Suprapubic skin (tissue), 4 donors: ENCODE measurements around the gene PRR20A. TPM values are rescaled to one million over a fixed set of nuclear protein-coding genes. Genes with fewer than 3 reads are reported as not detected.
A peak's percentile ranks its signal among the peaks of the same experiment; 100 is the strongest.
"Not testable (repeated sequence)": the region's sequence is repeated elsewhere in the genome, so short reads cannot be mapped to it uniquely, and the experiment has no call there.

Experiments used
- DNase-seq, 2 donors: peaks; one replicate each; pipeline ENCODE4 v3.0.0-alpha.2; 2019; ENCODE audit warnings: low spot score in 2 of 2
- H3K27ac ChIP-seq: fragments of 200-600 bp; sonication (generic); one replicate; pipeline ENCODE4 v1.5.1; 2019
- H3K27me3 ChIP-seq: fragments of 200-600 bp; sonication (generic); one replicate; pipeline ENCODE4 v1.5.1; 2019
- H3K36me3 ChIP-seq: fragments of 200-600 bp; sonication (generic); one replicate; pipeline ENCODE4 v1.5.1; 2019
- H3K4me1 ChIP-seq: fragments of 200-600 bp; sonication (generic); one replicate; pipeline ENCODE4 v1.5.1; 2019
- H3K4me3 ChIP-seq: fragments of 200-600 bp; sonication (generic); one replicate; pipeline ENCODE4 v1.5.1; 2019; ENCODE audit warnings: mild to moderate bottlenecking
- H3K9me3 ChIP-seq: fragments of 200-600 bp; sonication (generic); one replicate; pipeline ENCODE4 v1.5.1; 2019
- EP300 ChIP-seq: sonication (generic); formaldehyde crosslinking; IDR thresholded peaks from one replicate; pipeline ENCODE4 v1.6.1; 2017; ENCODE audit warnings: antibody characterized with exemption
- POLR2A ChIP-seq, 2 donors: fragments of 450-650 bp; IDR thresholded peaks; one replicate each; pipeline ENCODE4 v1.6.1; 2017; ENCODE audit warnings: antibody characterized with exemption in 2 of 2, mild to moderate bottlenecking in 2 of 2, moderate library complexity in 2 of 2
- POLR2AphosphoS5 ChIP-seq, 3 donors: sonication (generic); formaldehyde crosslinking; IDR thresholded peaks; one replicate each; pipeline ENCODE4 v1.6.1; 2017; ENCODE audit warnings: antibody characterized with exemption in 3 of 3
- WGBS: methylation state at CpG from one replicate; pipeline ENCODE4 v1.1.5; 2018; 5-methylcytosine and 5-hydroxymethylcytosine counted together
- total RNA-seq, 4 donors: library from RNA; depleted of rRNA; stranded (reverse); fragments of >200 nt; gene quantifications; one replicate each; pipeline ENCODE4 v1.1.0, GENCODE V29; 2016
- TF ChIP-seq, protein P1 (sequence below), 2 donors: fragments of 200-600 bp in 1 of 2; fragments of 450-650 bp in 1 of 2; sonication (generic) in 1 of 2; IDR thresholded peaks; one replicate each; pipeline ENCODE4 v1.5.1; 2016 to 2019; ENCODE audit warnings: antibody characterized with exemption in 2 of 2, mild to moderate bottlenecking in 1 of 2, moderate library complexity in 1 of 2

The PRR20A gene
- total RNA-seq, 4 donors from 2014 or later: not detected

DNA sequence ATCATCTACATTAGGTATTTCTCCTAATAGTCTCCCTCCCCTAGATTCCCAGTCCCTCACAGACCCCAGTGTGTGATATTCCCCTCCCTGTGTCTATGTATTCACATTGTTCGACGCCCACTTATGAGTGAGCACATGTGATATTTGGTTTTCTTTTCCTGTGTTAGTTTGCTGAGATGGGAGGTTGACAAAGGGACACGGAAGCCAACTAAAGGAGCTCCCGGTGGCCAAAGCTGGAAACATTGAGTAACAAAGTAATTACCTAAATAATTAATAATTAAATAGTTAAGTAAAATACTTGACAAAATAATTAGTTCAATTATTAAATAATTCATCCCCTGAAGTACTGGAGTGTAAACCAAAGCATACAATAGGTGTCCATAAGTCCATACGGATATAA is 1.7 kb upstream of the PRR20A start:
- DNase-seq: peak in 1 of 2 donors; percentile 50
- Histone ChIP-seq H3K27ac (no peak overlapping the region), H3K4me3 (no peak overlapping the region), H3K9me3 (peaks cover 6% of the 10 kb centered on the region), H3K36me3 (no peaks in the 10 kb centered on the region), H3K27me3 (no peaks in the 10 kb centered on the region), H3K4me1 (no peaks in the 10 kb centered on the region)
- 90% methylated on average over 5 of the region's 5 CpGs for WGBS
- TF ChIP-seq EP300 (no peak), POLR2AphosphoS5 (IDR thresholded peaks at IDR 0.05) (no peak)
- TF ChIP-seq, protein P1, sequence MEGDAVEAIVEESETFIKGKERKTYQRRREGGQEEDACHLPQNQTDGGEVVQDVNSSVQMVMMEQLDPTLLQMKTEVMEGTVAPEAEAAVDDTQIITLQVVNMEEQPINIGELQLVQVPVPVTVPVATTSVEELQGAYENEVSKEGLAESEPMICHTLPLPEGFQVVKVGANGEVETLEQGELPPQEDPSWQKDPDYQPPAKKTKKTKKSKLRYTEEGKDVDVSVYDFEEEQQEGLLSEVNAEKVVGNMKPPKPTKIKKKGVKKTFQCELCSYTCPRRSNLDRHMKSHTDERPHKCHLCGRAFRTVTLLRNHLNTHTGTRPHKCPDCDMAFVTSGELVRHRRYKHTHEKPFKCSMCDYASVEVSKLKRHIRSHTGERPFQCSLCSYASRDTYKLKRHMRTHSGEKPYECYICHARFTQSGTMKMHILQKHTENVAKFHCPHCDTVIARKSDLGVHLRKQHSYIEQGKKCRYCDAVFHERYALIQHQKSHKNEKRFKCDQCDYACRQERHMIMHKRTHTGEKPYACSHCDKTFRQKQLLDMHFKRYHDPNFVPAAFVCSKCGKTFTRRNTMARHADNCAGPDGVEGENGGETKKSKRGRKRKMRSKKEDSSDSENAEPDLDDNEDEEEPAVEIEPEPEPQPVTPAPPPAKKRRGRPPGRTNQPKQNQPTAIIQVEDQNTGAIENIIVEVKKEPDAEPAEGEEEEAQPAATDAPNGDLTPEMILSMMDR (IDR thresholded peaks at IDR 0.05): no peak

DNA sequence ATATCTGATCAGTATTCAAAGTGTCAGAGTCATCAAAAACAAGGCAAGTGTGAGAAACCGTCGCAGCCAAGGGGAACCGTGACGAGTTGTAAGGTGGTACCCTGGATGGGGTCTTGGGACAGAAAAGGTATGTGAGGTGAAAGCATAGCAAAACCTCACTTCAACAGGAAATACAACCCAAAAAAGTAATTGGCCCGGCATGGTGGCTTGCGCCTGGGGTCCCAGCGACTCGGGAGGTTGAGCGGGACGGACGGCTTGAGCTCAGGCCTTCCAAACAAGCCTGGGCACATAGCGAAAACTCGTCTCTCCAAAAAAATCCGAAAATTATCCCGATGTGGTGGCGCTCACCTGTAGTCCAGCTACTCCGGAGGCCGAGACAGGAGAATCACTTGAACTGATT is 937 bp upstream of the PRR20A start:
- 97% methylated on average over 9 of the region's 18 CpGs for WGBS
- not testable (repeated sequence) for DNase-seq

DNA sequence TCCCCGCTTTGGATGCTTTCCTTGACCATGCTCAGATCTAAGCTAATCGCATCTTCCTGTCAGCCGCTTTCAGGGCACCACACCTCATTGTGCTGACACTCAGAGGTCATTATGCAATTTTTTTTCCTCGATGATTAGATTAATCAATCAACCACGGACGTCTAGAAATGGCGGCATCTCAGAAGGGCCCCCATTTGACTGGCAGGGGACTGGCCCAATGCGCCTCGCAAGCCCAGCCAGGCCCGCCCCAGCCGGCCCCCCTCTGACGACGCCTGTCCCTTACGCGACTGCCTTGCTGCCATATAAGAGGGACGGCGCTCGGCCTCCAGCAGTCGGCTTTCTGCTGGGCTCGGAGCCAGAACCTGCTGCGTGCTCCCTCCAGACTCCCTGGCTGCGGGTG is 6.5 kb downstream of the PRR20A start, which contains the start of gene PRR20B:
PRR20B (plus strand) TSS at position 301 of the 400 bp plus-strand sequence. CDS start 387 bp downstream, outside the sequence.
- not testable (repeated sequence) for H3K9me3 ChIP-seq, DNase-seq, H3K4me1 ChIP-seq, H3K4me3 ChIP-seq, H3K36me3 ChIP-seq, H3K27ac ChIP-seq, H3K27me3 ChIP-seq
- no CpG with 5 or more reads among the region's 22 CpGs for WGBS

More for the DNA sequence above, 937 bp upstream of the PRR20A start:
- H3K36me3 ChIP-seq, H3K4me1 ChIP-seq, H3K27ac ChIP-seq, H3K4me3 ChIP-seq, H3K9me3 ChIP-seq, H3K27me3 ChIP-seq: not testable (repeated sequence)

DNA sequence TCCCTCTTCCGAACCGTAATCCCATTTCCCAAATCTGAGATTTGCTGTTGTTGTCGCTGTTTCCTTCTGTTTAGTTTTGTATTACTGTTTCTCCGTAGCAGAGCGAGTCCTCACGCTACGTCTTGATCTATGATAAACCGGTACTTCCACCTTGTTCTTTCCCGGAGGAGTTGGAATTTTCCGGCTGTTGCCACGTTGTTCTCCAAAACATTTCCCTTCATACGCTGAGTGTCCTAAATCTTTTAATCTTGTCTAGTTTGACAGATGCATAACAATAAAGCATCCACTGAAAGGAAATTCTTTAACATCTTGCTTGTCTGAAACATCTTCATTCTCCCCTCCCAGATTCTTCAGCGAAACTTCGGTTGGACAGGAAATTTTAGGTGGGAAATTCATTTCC is 7.4 kb downstream of the PRR20A start:
- not testable (repeated sequence) for H3K9me3 ChIP-seq, H3K27me3 ChIP-seq, H3K27ac ChIP-seq, DNase-seq, H3K4me3 ChIP-seq, H3K36me3 ChIP-seq, H3K4me1 ChIP-seq
- 93% methylated on average over 10 of the region's 14 CpGs for WGBS

DNA sequence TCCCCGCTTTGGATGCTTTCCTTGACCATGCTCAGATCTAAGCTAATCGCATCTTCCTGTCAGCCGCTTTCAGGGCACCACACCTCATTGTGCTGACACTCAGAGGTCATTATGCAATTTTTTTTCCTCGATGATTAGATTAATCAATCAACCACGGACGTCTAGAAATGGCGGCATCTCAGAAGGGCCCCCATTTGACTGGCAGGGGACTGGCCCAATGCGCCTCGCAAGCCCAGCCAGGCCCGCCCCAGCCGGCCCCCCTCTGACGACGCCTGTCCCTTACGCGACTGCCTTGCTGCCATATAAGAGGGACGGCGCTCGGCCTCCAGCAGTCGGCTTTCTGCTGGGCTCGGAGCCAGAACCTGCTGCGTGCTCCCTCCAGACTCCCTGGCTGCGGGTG is 13.0 kb downstream of the PRR20A start, which contains the start of gene PRR20C:
PRR20C (plus strand) TSS at position 301 of the 400 bp plus-strand sequence. CDS start 387 bp downstream, outside the sequence.
- H3K4me3 ChIP-seq, H3K4me1 ChIP-seq, H3K27ac ChIP-seq, H3K9me3 ChIP-seq, H3K36me3 ChIP-seq, DNase-seq, H3K27me3 ChIP-seq: not testable (repeated sequence)
- no CpG with 5 or more reads among the region's 22 CpGs for whole genome bisulfite sequencing

DNA sequence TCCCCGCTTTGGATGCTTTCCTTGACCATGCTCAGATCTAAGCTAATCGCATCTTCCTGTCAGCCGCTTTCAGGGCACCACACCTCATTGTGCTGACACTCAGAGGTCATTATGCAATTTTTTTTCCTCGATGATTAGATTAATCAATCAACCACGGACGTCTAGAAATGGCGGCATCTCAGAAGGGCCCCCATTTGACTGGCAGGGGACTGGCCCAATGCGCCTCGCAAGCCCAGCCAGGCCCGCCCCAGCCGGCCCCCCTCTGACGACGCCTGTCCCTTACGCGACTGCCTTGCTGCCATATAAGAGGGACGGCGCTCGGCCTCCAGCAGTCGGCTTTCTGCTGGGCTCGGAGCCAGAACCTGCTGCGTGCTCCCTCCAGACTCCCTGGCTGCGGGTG is 19.6 kb downstream of the PRR20A start, which contains the start of gene PRR20D:
PRR20D (plus strand) TSS at position 301 of the 400 bp plus-strand sequence. CDS start 387 bp downstream, outside the sequence.
- no CpG with 5 or more reads among the region's 22 CpGs for WGBS

DNA sequence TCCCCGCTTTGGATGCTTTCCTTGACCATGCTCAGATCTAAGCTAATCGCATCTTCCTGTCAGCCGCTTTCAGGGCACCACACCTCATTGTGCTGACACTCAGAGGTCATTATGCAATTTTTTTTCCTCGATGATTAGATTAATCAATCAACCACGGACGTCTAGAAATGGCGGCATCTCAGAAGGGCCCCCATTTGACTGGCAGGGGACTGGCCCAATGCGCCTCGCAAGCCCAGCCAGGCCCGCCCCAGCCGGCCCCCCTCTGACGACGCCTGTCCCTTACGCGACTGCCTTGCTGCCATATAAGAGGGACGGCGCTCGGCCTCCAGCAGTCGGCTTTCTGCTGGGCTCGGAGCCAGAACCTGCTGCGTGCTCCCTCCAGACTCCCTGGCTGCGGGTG is 26.2 kb downstream of the PRR20A start, which contains the start of gene PRR20E:
PRR20E (plus strand) TSS at position 301 of the 400 bp plus-strand sequence. CDS start 387 bp downstream, outside the sequence.
- no CpG with 5 or more reads among the region's 22 CpGs for WGBS
- not testable (repeated sequence) for H3K4me1 ChIP-seq, H3K27me3 ChIP-seq, H3K36me3 ChIP-seq, H3K27ac ChIP-seq, DNase-seq, H3K9me3 ChIP-seq, H3K4me3 ChIP-seq

More for the DNA sequence above, 19.6 kb downstream of the PRR20A start, which contains the start of gene PRR20D:
- not testable (repeated sequence) for H3K4me1 ChIP-seq, H3K36me3 ChIP-seq, H3K4me3 ChIP-seq, H3K9me3 ChIP-seq, DNase-seq, H3K27ac ChIP-seq, H3K27me3 ChIP-seq

DNA sequence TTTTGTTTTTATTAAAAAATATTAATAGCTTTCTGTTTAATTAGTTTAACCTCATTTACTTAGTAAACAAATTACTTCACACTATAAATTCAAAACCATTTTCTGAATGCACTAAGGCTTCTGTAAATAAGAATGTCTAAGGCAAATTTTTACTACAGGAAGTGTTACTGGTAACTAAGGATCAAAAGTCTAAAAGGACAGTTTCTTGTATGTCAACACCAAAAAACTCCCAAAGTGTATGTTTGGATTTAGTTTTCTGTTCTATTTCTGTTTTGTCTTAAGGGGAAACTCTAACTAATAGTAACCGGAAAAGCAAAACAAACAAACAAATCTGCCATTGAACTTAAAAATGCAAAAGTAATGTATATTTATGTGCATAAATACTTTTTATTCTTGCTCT is 50.9 kb downstream of the PRR20A start:
- Histone ChIP-seq H3K36me3 (no peaks in the 10 kb centered on the region), H3K4me1 (no peaks in the 10 kb centered on the region), H3K27me3 (no peaks in the 10 kb centered on the region), H3K9me3 (no peaks in the 10 kb centered on the region), H3K4me3 (no peak overlapping the region), H3K27ac (no peak overlapping the region)
- DNase-seq: no peak
- WGBS: 83% methylated on average over 1 of the region's 1 CpG
- TF ChIP-seq POLR2A (IDR thresholded peaks at IDR 0.05): no peak
- no peak for TF ChIP-seq POLR2AphosphoS5 (IDR thresholded peaks at IDR 0.05)
- no peak for TF ChIP-seq EP300
- TF ChIP-seq, protein P1 (IDR thresholded peaks at IDR 0.05): no peak

Other genes with a start within 250 kb of the PRR20A start
- gene PRR20B, start 6.6 kb downstream of the PRR20A start, total RNA-seq: not detected
- gene PRR20C, start 13.1 kb downstream of the PRR20A start, total RNA-seq: not detected
- gene PRR20D, start 19.7 kb downstream of the PRR20A start, total RNA-seq: not detected
- gene PRR20E, start 26.3 kb downstream of the PRR20A start, total RNA-seq: not detected